B cell (primary cell): ENCODE results near the gene ZNF300. TPM values are rescaled to one million over a fixed set of nuclear protein-coding genes. Genes with fewer than 3 reads are reported as not detected.
"Not testable (repeated sequence)": the region's sequence is repeated elsewhere in the genome, so short reads cannot be mapped to it uniquely, and the experiment has no call there.

Source experiments
- ATAC-seq: fragments of 200-7000 bp; cut with Tn5 transposase; one replicate; pipeline ENCODE4 v1.10.0; 2021; ENCODE audit warnings: low read depth, mild to moderate bottlenecking, moderate number of reproducible peaks, moderate library complexity
- CTCF ChIA-PET: fragments of 350-600 bp; sonication (Branson Sonifier 250); formaldehyde crosslinking; loops from one replicate; lab custom pipeline; 2021; ENCODE audit warnings: antibody characterized with exemption, inconsistent platforms; lab: Charles Lee
- POLR2A ChIA-PET: fragments of 350-600 bp; sonication (Branson Sonifier 250); formaldehyde crosslinking; loops from one replicate; lab custom pipeline; 2021; ENCODE audit warnings: antibody characterized with exemption; lab: Charles Lee
- DNase-seq: peaks from one replicate; pipeline ENCODE4 v3.0.0; 2013
- H2AFZ ChIP-seq: 2 replicates; pipeline ENCODE4 v1.6.1; 2012; ENCODE audit warnings: mild to moderate bottlenecking, low read depth, low read length; ENCODE audit not compliant: insufficient read depth, poor library complexity, severe bottlenecking
- H3K27ac ChIP-seq, 2 donors: 1 replicate in 1 of 2; 2 replicates in 1 of 2; pipeline ENCODE4 v1.5.1; 2012 to 2013; ENCODE audit warnings: low read length in 2 of 2, mild to moderate bottlenecking in 2 of 2, moderate library complexity in 1 of 2
- H3K27me3 ChIP-seq, 4 experiments: fragments of 200-600 bp in 1 of 4; sonication (generic) in 1 of 4; replicated peaks in 1 of 4; 1 replicate in 2 of 4; 2 replicates in 2 of 4; pipeline versions ENCODE4 v1.6.1 to v1.7.0; 2013 to 2016; ENCODE audit warnings: low read length in 3 of 4, mild to moderate bottlenecking in 2 of 4, mixed read lengths in 1 of 4, moderate library complexity in 1 of 4; ENCODE audit not compliant: insufficient read depth in 4 of 4, control insufficient read depth in 3 of 4; ENCODE audit errors: control extremely low read depth in 1 of 4
- H3K36me3 ChIP-seq, 2 experiments: replicated peaks in 1 of 2; 1 replicate in 1 of 2; 2 replicates in 1 of 2; pipeline versions ENCODE4 v1.6.1 to v1.7.1; 2013; ENCODE audit warnings: low read length in 1 of 2; ENCODE audit not compliant: insufficient read depth in 2 of 2, control insufficient read depth in 1 of 2; ENCODE audit errors: control extremely low read depth in 1 of 2, extremely low read depth in 1 of 2
- H3K4me1 ChIP-seq, 2 donors: fragments of 200-600 bp in 1 of 2; sonication (generic) in 1 of 2; 1 replicate in 1 of 2; 2 replicates in 1 of 2; pipeline versions ENCODE4 v1.5.1 to v1.6.1; 2013 to 2017; ENCODE audit warnings: low read length in 2 of 2; ENCODE audit not compliant: control insufficient read depth in 2 of 2, insufficient read depth in 2 of 2
- H3K4me2 ChIP-seq: replicated peaks from 2 replicates; pipeline ENCODE3; 2012; ENCODE audit warnings: mild to moderate bottlenecking, low read depth, low read length; ENCODE audit not compliant: poor library complexity, severe bottlenecking
- H3K4me3 ChIP-seq, 5 experiments: fragments of 200-600 bp in 1 of 5; sonication (generic) in 1 of 5; 1 replicate in 3 of 5; 2 replicates in 2 of 5; pipeline versions ENCODE4 v1.5.1 to v1.7.0; 2011 to 2016; ENCODE audit warnings: low read length in 4 of 5, mild to moderate bottlenecking in 4 of 5, low read depth in 2 of 5, control low read depth in 1 of 5, moderate library complexity in 1 of 5; ENCODE audit not compliant: insufficient read depth in 1 of 5; ENCODE audit errors: control extremely low read depth in 1 of 5, extremely low read depth in 1 of 5
- H3K79me2 ChIP-seq: fragments of 200-600 bp; sonication (generic); one replicate; pipeline ENCODE4 v1.6.0; 2016; ENCODE audit warnings: low read length; ENCODE audit not compliant: control insufficient read depth, insufficient read depth
- H3K9ac ChIP-seq: fragments of 200-600 bp; sonication (generic); 2 replicates; pipeline ENCODE4 v1.6.1; 2017; ENCODE audit warnings: mild to moderate bottlenecking, low read length, moderate library complexity
- H3K9me3 ChIP-seq, 3 donors: one replicate each; pipeline versions ENCODE4 v1.6.1 to v1.7.1; 2013; ENCODE audit warnings: low read length in 2 of 3; ENCODE audit not compliant: control insufficient read depth in 2 of 3, insufficient read depth in 1 of 3; ENCODE audit errors: control extremely low read depth in 1 of 3
- H4K20me1 ChIP-seq: 2 replicates; pipeline ENCODE4 v1.6.0; 2012; ENCODE audit warnings: mild to moderate bottlenecking, low read length; ENCODE audit not compliant: insufficient read depth, control insufficient read depth, poor library complexity, severe bottlenecking
- H3K27ac Mint-ChIP-seq: one replicate; pipeline ENCODE4 v1.8.0; 2021; ENCODE audit warnings: mixed read lengths
- H3K27me3 Mint-ChIP-seq: one replicate; pipeline ENCODE4 v1.8.0; 2021; ENCODE audit warnings: mixed read lengths
- H3K4me1 Mint-ChIP-seq: one replicate; pipeline ENCODE4 v1.8.0; 2021; ENCODE audit warnings: mixed read lengths
- H3K4me3 Mint-ChIP-seq: one replicate; pipeline ENCODE4 v1.8.0; 2021; ENCODE audit warnings: mixed read lengths
- H3K9me3 Mint-ChIP-seq: one replicate; pipeline ENCODE4 v1.8.0; 2022; ENCODE audit warnings: mixed read lengths; ENCODE audit not compliant: insufficient read depth
- CTCF ChIP-seq: fragments of 200-600 bp; IDR thresholded peaks from one replicate; pipeline ENCODE4 v1.8.0; 2022; ENCODE audit warnings: antibody characterized with exemption, mild to moderate bottlenecking
- EZH2 ChIP-seq: IDR thresholded peaks from 2 replicates; pipeline ENCODE4 v1.6.1; 2012; ENCODE audit warnings: borderline replicate concordance, low read depth, mild to moderate bottlenecking, moderate library complexity, low read length; ENCODE audit not compliant: insufficient read depth, poor library complexity, severe bottlenecking
- WGBS: methylation state at CpG from one replicate; pipeline ENCODE4 v1.1.5; 2013; ENCODE audit warnings: missing lambda C conversion rate; ENCODE audit not compliant: insufficient coverage; 5-methylcytosine and 5-hydroxymethylcytosine counted together
- intact Hi-C: fragments of 100-400 bp; cut with micrococcal nuclease; formaldehyde crosslinking; loops from one replicate; pipeline ENCODE4 v1.10.0; 2022
- polyA plus RNA-seq: library from polyadenylated mRNA; depleted of rRNA; stranded (reverse); fragments of >200 nt; gene quantifications from 2 replicates; pipeline ENCODE4 v1.2.3, GENCODE V29; 2012
- total RNA-seq, 2 donors: library from RNA; stranded (reverse); fragments of 120-200 nt in 1 of 2; gene quantifications; 1 replicate in 1 of 2; 2 replicates in 1 of 2; pipeline versions ENCODE4 v1.2.3 to v1.2.4, GENCODE V29; 2013 to 2022

Gene ZNF300
- total and polyA plus RNA-seq, 2 donors (not counting 1 experiment from before 2014, with no cell fraction given) = 3.6 to 8.1 TPM

DNA sequence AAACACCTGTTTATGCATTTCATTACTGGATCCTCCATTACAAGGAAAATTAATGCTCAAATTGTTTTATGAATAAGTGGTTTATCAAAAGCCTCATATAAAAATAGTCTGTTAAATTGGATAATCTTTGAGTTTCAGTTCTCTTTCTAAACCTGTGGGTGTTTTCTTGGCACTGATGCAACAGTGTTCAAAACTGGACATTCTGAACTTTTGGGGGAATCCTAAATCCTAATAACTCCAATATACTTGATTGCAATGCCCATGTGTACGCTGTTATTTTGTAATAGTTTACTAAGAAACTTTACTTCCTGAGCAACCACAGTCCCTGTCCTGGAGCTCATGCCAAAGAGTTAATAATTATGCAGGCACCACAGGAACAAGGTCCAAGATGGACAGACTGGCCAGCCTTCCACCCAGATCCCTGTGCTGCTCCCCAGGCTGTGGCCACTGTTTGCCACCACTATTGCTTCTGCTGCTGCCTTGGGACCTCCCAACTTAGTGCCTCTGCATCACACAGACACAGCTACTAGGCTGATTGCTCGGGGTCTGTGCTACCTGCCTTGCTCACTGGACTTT is 44.4 kb downstream of the ZNF300 start:
- no peak for TF ChIP-seq EZH2
- no peak for TF ChIP-seq CTCF
- Mint-ChIP-seq H3K4me3 (no peak overlapping the region), H3K4me1 (no peaks in the 10 kb centered on the region), H3K27me3 (peaks cover 9% of the 10 kb centered on the region), H3K9me3 (peaks cover 5% of the 10 kb centered on the region), H3K27ac (no peak overlapping the region)
- Histone ChIP-seq H3K4me3 (no peak overlapping the region), H3K4me2 (no peak overlapping the region), H3K9ac (no peak overlapping the region), H3K27ac (no peak overlapping the region), H4K20me1 (no peaks in the 10 kb centered on the region), H3K27me3 (no peaks in the 10 kb centered on the region), H2AFZ (no peak overlapping the region), H3K4me1 (no peaks in the 10 kb centered on the region), H3K9me3 (peaks cover 0 to 9% (median 3%) of the 10 kb centered on the region in 3 donors), H3K36me3 (no peaks in the 10 kb centered on the region), H3K79me2 (no peaks in the 10 kb centered on the region)
- WGBS = no CpG with 5 or more reads among the region's 2 CpGs
- ATAC-seq (no peak), DNase-seq (no peak)
- ChIA-PET POLR2A (no interaction called here), CTCF (interaction anchor here (1.5 kb wide), 1 partner anchor 13 kb away, joined by 4 read pairs; the partner anchor contains the start of gene IRGM)
- intact Hi-C loops = no loop called here

GRCh38 chr5:150856700-150857099 is 48.1 kb downstream of the ZNF300 start:
- H3K27me3 Mint-ChIP-seq, DNase-seq, H2AFZ ChIP-seq, H3K4me3 ChIP-seq, intact Hi-C loops, ATAC-seq, H3K36me3 ChIP-seq, H3K79me2 ChIP-seq, H3K9me3 Mint-ChIP-seq, H3K27ac ChIP-seq, H3K9me3 ChIP-seq, H3K4me2 ChIP-seq, H3K27ac Mint-ChIP-seq, H3K27me3 ChIP-seq, H3K9ac ChIP-seq, H4K20me1 ChIP-seq, CTCF ChIA-PET, POLR2A ChIA-PET, H3K4me3 Mint-ChIP-seq: not testable (repeated sequence)
- whole genome bisulfite sequencing = no CpG with 5 or more reads among the region's 3 CpGs
- H3K4me1 Mint-ChIP-seq = peaks cover 14% of the 10 kb centered on the region
- peaks cover 3 to 15% of the 10 kb centered on the region in 2 donors for H3K4me1 ChIP-seq
